ENCODE results near the gene PACS1.
A peak's percentile ranks its signal among the peaks of the same experiment; 100 is the strongest.
"Not testable (repeated sequence)": the region's sequence is repeated elsewhere in the genome, so short reads cannot be mapped to it uniquely, and the experiment has no call there.

Gene PACS1

DNA sequence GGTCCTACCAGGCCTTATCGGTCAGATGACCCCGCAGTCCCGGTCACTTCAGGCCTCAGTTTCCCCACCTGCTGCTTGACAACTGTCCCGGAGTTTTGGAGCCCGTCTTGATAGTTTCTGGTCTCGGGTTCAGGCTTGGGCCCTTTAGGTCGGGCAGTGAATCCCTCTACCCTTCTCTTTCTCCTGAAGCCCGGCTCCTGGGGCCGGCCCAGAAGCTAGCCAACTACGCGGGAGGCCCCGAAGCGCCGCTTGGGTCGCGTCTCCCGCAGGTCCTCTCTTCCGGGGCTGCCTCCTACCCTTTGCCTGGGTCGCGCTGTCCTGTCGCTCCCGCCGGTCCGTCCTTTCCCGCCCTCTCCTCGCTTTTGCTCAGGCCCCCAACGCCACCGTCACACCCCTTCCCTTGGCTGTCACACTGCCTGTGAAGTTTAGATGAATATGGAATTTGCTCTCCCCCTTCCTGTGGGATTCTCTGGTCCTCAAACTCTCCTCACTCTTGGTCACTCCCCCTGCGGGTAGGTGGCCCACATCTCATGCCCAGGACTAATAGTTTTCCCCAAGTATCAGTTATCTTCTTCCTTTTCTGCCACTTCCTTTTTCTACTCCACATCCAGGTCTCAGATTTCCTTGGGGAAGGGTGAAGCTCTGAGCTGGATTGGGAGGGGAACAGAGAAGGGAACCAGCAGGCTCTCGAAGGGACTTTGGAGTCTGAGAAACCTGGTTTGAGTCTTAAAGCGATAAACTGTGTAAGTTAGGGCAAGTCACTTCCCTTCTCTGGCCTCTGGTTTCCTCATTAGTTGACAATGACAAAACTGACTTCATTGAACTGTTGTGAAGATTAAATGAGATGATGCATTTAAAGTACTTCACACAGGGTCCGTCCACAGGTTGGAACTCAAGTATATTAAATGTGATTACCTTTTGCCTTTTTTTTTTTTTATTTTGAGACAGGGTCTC is 199.2 kb downstream of the PACS1 start:
- no peak for DNase-seq (ENCODE audit: low read depth in 1 of 2, low spot score in 1 of 2)

DNA sequence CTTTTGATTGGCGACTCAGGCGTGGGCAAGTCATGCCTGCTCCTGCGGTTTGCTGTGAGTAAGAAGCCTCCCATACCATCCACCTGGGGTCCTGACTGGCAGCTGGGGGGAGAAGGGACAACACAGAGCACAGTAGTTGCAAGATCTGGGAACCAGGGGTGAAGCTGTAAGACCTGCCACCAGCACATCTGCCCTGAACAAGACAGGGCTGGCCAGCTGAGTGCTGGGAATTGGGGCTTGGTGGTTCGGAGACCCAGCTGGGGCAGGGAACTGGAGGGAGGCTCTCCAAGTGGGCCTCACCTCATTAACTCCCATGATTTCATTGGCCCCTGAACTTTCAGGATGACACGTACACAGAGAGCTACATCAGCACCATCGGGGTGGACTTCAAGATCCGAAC is 201.7 kb downstream of the PACS1 start:
- DNase-seq (ENCODE audit: low read depth in 1 of 2, low spot score in 1 of 2): no peak

DNA sequence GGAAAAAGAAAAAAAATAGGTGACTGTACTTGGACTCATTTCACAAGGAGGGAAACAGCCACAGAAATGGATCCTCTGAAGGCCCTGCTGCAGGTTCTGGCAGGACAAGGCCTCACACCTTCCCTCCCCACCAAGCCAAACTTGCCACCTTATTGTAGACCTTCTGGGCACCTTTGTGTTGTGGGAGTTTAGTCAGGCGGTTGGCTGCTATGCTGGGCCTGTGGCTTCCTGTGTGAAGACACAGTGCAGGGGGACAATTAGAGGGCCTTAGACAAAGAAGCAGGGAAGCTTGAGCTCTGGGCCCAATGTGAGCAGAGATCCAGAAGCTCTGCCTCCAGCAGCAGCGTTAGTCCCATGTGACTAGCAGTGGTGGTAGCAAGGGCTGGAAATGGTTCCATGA is 202.5 kb downstream of the PACS1 start:
- no peak for DNase-seq (ENCODE audit: low read depth in 1 of 2, low spot score in 1 of 2)

DNA sequence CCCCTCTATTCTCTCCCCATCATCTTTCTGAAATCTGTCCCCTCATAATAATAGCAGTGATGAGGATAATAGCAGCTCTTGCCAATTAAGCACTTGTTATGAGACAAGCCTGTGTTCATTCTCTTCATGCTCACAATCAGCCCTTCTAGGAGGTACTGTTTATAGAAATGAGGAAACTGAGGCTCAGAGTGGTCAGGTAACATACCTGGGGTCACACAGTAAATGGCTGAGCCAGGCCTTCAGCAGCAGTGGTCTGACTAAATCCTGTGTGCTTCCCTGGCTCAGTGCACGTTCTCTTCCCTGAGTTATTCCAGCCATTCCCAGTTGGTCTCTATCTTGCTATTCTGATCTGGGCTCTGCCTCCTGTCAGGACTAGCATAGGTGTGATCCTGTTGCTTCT is 204.1 kb downstream of the PACS1 start:
- no peak for DNase-seq (ENCODE audit: low read depth in 1 of 2, low spot score in 1 of 2)

DNA sequence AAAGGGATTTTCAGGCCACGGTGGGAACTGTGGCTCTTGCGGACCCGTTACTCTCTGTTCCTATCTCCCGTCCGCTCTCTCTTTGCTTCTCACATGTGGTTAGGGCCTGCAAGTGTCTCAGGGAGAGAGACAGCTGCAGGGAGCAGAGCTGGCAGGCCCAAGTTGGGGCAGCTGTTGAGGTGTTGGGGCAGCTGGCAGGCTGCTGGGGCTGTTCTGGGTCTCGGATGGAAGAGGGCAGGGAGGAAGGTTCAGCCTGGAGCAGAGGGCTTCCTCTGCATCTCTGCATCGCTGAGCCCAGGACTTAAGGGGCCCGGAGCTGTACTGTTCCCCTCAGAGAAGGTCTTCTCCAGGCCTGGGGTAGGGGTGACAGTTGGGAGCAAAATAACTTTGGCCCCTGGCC is 205.3 kb downstream of the PACS1 start:
- no peak for DNase-seq (ENCODE audit: low read depth in 1 of 2, low spot score in 1 of 2)

DNA sequence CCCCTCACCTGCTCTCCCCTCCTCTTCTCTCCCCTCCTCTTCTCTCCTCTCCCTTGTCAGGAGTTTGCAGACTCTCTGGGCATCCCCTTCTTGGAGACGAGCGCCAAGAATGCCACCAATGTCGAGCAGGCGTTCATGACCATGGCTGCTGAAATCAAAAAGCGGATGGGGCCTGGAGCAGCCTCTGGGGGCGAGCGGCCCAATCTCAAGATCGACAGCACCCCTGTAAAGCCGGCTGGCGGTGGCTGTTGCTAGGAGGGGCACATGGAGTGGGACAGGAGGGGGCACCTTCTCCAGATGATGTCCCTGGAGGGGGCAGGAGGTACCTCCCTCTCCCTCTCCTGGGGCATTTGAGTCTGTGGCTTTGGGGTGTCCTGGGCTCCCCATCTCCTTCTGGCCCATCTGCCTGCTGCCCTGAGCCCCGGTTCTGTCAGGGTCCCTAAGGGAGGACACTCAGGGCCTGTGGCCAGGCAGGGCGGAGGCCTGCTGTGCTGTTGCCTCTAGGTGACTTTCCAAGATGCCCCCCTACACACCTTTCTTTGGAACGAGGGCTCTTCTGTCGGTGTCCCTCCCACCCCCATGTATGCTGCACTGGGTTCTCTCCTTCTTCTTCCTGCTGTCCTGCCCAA is 206.0 kb downstream of the PACS1 start:
- no peak for DNase-seq (ENCODE audit: low read depth in 1 of 2, low spot score in 1 of 2)

DNA sequence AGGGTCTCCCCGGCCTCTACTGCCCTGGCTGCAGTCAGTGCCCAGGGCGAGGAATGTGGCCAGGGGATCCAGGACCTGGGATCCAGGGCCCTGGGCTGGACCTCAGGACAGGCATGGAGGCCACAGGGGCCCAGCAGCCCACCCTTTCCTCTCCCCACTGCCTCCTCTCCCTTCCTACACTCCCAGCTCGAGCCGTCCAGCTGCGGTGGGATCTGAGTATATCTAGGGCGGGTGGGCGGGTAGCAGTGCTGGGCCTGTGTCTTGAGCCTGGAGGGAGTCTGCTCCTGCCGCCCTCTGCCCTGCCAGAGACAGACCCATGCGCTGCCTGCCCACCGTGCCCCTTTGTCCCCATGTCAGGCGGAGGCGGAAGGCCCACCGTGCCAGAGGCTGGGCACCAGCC is 206.5 kb downstream of the PACS1 start:
- not testable (repeated sequence) for DNase-seq (ENCODE audit: low read depth in 1 of 2, low spot score in 1 of 2)

DNA sequence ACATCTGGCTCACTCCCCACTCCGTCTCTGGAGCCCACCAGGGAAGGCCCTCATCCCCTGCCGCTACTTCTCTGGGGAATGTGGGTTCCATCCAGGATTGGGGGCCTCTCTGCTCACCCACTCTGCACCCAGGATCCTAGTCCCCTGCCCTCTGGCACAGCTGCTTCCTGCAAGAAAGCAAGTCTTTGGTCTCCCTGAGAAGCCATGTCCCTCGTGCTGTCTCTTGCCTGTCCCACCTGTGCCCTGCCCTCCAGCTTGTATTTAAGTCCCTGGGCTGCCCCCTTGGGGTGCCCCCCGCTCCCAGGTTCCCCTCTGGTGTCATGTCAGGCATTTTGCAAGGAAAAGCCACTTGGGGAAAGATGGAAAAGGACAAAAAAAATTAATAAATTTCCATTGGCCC is 207.0 kb downstream of the PACS1 start:
- DNase-seq (ENCODE audit: low read depth in 1 of 2, low spot score in 1 of 2): not testable (repeated sequence)

DNA sequence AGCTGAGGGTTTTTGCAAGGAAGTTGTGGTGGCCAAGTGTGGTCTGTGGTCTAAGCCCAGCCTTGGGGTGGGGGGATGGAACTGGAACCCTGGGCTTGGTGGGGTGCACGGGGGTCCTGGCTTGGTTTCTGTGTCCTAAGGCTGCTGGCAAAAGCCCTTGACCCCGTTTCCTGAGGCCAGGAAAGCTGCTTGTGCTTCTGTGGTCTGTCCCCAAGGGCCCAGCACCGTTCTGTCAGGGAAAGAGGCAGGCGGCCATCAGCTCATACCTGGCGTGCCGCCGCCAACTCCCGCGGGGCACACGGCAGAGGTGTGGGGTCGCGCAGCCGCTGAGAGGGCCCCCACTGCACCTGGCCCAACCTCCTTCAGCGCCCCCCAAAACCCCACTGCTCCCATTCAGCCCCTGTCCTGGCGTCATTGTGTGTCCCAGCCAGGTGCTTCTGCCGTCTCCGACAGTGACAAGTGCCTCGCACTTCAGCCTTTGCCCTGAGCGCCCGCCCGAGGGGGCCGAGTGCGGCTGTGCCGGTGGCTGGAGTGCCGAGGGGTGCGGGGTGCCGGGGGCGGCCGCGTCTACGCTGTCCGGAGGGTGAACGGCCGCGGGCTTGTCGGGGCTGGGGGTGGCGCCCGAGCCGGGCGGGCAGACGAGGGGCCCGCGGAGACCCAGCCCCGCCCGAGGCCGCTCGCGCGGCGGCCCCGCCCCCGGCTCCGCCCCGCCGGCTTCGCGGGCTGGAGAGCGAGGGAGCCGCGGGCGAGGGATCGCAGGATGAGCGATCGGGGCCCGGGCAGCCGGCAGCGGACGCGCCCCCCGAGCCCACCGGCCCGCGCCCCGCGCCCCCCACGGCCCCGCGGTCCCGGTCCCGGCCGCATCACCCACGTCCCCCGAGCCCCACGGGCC is 207.6 kb downstream of the PACS1 start, which contains the start of gene CNIH2:
Gene CNIH2 (plus strand): TSS at position 705 of the 892 bp plus-strand sequence. CDS start 282 bp downstream, outside the sequence.
- DNase-seq (ENCODE audit: low read depth in 1 of 2, low spot score in 1 of 2): peak in 1 of 2 donors; percentile 30

DNA sequence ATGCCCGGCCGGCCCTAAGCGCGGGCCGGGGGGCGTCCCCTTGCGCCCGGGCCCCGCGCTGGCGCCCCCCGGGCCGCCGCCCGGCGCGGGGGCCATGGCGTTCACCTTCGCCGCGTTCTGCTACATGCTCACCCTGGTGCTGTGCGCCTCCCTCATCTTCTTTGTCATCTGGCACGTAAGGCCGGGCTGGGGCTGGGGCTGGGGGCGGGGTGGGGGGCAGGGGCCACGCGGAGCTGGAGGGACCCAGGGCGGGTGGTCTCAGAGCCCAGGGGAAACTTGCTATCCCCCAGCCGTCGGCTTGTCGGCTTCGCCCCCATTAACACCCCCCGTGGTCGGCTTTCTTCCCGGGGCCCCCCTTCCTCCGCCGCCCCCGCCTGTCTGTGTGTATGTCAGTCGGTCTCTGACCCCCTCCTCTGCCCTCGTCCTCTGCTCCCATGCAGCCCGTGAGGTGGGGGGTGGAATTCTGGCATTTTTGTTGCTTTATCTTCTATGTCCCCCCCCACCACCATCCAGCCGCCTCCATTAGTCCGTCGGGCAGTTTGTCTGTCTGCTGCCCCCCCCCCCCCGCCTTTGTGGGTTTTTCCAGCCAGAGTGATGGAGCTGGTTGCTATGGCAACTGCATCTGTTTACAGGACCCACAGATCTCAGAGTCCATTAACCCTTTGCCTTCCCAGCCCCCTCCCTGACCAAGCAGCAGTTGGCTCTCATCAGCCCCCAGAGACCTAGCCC is 208.5 kb downstream of the PACS1 start:
- no peak for DNase-seq (ENCODE audit: low read depth in 1 of 2, low spot score in 1 of 2)

DNA sequence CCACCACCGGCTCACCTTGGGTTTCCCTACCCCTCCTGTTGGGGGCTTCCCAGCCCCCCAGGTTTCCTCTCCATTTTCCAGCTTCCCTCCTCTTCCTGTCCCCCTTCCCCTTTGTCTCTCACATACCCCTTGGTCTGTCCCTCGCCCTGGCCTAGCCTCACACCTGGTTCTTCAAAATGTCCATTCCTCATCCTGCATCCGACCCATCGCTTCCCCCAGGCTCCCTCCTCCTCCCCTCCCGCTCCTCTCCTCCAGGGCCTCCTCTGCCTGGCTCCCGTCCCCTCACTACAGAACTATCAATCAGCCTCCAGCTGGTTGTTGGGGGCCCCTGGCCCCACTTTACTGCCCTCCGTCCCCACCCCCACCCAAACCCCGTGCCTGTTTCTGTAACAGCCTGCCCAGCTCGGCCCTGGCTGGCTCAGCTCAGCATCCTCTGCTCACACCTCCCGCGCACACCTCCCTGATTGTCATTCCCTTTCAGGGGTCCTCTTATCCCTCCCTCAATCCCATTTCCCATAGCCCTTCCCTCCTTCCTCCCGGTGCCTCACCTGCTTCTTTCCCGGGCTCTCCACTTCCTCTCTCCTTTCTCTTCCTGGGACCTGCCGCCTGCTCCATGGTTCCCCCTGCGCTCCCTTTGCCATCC is 209.1 kb downstream of the PACS1 start:
- DNase-seq (ENCODE audit: low read depth in 1 of 2, low spot score in 1 of 2): no peak

DNA sequence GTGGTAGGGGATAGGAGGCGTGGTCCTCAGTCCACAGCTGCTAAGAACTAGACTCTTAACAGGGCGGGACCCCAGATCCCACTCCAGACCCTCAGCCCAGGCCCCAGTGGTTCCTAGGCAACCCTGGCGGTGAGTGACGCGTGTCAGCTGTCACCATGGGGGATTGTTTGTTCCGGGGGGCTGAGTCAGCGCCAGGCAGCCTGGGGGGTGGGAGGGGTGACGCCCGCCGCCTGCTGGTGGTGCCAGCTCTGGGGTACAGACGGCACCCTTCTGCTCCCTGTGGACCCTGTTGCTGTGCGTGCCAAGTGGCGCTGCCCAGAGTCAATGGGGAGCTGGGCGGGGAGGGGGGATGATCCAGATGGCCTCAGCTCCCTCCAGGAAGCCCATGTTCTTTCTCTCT is 210.4 kb downstream of the PACS1 start:
- no peak for DNase-seq (ENCODE audit: low read depth in 1 of 2, low spot score in 1 of 2)

DNA sequence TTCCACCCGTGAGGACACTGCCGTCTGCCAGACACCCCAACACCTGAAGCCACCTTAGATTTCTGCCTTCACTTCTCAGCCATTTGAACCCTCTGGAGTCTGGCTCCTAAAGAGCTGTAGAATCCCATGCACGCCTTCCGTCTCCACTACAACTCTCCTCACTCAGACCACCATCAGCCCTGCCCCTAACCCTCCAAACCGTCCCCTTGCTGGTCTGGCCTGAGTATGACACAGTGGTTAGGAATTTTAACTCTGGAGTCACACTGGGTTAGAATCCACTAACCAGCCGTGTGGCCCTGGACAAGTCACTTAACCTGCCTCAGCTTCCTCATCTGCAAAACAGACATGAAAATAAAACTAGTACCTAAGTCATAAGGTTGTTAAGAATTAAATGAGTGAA is 210.9 kb downstream of the PACS1 start:
- DNase-seq (ENCODE audit: low read depth in 1 of 2, low spot score in 1 of 2): no peak

DNA sequence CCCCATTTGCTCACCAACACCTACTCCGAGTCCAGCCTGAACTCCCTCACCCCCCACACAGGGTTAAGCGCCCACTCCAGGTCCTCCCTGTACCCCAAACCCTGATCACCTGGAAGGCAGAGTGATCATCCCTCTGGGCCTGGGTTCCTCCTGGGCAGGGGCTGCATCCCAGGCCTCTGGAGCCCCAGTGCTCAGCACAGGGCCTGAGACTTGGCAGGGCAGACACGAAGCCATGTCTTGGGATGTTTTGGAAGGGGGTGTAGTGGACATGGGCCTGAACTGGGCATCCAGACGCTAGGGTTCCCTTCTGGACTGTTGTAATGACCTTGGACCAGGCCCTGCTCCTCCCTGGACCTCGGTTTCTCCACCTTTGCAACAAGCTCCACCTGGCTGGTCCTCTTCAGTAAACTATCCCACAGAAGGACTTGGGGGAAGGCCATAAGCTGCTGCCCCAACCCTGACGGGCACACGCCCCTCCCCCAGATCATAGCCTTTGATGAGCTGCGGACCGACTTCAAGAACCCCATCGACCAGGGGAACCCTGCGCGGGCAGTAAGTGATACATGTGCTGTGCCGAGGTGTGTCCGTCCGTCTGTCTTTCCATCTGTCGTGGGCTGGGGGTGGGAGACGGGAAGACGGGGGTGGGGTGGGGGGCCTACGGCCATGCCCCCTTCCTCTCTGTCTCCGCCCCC is 211.8 kb downstream of the PACS1 start:
- no peak for DNase-seq (ENCODE audit: low read depth in 1 of 2, low spot score in 1 of 2)

DNA sequence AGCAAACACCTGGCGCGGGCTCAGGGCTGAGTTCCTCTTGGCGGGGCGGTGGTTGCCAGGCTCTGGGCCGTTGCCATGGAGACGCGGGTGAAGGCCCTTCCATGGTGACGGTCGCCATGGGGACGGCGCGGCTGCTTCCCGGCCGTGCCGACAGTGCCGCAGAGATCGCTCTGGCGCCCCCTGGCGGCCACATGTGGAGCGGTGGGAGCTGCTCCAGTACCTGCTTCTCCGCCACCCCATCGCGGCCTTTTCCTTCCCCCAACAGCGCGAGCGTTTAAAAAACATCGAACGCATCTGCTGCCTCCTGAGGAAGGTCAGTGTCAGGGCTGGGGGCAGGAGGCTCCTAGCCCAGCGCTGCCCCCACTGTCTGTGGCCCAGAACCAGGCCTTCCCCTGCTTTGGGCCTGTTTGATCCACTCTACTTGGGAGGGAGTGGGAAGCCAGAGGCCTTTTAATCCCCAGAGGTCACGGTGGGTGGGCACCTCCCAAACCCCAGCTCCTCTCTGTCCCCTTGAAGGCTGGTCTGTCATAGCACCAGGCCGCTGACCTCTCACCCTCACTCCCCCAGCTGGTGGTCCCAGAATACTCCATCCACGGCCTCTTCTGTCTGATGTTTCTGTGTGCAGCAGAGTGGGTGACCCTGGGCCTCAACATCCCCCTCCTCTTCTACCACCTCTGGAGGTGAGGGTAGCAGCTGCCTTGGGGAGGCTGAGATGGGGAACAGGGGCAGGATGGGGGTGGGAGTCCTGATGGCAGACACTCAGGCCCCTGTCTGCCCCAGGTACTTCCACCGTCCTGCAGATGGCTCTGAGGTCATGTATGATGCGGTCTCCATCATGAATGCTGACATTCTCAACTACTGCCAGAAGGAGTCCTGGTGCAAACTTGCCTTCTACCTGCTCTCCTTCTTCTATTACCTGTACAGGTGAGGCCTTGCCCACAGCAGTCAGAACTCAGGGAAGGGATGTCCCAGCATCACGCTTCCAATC is 212.7 kb downstream of the PACS1 start:
- DNase-seq (ENCODE audit: low read depth in 1 of 2, low spot score in 1 of 2): peak; percentile 99

DNA sequence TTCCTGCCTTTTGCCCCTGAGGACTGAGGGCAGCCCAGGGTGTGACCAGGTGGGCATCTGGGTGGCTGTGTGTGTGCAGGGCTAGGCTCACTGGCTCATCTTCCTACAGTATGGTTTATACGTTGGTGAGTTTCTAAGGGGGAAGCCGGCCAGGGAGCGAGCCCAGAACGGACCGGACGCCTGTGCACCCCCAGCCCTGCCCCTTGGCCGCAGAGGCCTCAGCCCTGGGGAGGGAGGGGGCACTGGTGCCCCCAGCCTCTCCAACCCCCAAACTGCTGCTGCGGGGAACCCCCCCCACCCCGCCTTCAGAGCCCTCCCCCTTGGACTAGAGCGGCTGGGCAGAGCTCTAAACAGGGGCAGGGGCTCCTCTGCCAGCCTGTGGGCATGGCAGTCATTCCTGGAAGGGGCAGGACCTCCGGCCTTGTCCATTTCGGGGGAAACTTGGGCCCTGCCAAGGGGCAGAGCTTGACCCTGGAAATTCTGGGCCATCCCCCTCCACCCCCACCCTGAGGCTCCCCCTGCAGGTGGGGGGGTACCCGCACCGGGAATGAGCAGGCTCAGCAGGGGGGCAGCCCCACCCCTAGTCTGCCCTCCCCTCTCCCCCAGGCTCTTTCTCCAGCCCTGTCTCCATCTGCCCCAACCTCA is 213.5 kb downstream of the PACS1 start:
- no peak for DNase-seq (ENCODE audit: low read depth in 1 of 2, low spot score in 1 of 2)

DNA sequence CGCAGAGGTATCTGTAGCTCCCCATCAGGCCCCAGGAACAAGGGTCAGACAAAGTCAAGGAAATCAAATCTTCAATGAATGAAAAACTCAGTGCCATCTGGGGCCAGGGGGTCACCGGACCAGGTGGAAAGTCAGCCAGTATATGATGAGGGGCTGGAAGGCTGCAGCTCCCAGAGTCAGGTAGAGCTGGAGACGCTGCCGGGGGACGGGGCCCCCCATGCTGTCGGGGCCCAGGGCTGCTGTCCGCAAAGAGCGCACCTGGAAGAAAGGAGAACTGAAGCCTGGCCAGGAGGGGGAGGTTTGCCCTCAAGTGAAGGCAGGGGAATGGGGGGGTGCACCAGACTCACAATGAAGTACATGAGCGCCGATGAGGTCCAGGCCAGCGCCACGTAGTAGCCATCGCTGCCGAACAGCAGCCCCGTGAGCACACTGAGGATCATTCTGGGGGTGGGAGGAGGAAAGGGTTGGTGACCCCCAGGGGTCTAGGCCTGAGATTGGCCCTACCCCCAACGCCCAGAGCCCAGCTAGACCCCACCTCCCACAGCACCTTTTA is 214.5 kb downstream of the PACS1 start:
- no peak for DNase-seq (ENCODE audit: low read depth in 1 of 2, low spot score in 1 of 2)
